AG09309 (cell line): ENCODE data around the gene SIRT7.

Experiments used
- DNase-seq: peaks from one replicate; pipeline ENCODE4 v3.0.0-alpha.2; 2010; ENCODE audit warnings: low read depth
- H3K4me3 ChIP-seq: 2 replicates; pipeline ENCODE4 v1.5.1; 2011; ENCODE audit warnings: mild to moderate bottlenecking, low read depth, low read length, moderate library complexity; ENCODE audit not compliant: control insufficient read depth
- CTCF ChIP-seq: IDR thresholded peaks from 2 replicates; pipeline ENCODE4 v1.5.1; 2011; ENCODE audit warnings: mild to moderate bottlenecking, low read depth, low read length, inconsistent platforms; ENCODE audit not compliant: insufficient read depth, control insufficient read depth; ENCODE audit errors: missing control alignments

The SIRT7 gene

GRCh38 chr17:81915331-81915730 lies 2.6 kb downstream of the SIRT7 start:
- no peak overlapping the region for H3K4me3 ChIP-seq
- no peak for TF ChIP-seq CTCF
- no peak for DNase-seq

GRCh38 chr17:81914103-81914850 lies 3.7 kb downstream of the SIRT7 start:
- H3K4me3 ChIP-seq = no peak overlapping the region
- no peak for DNase-seq
- TF ChIP-seq CTCF = no peak

- no peak for TF ChIP-seq CTCF
- no peak for DNase-seq
- H3K4me3 ChIP-seq = no peak overlapping the region
Observed at GRCh38 chr17:81913394-81914102, 4.4 kb downstream of the SIRT7 start.

GRCh38 chr17:81912441-81913309 lies 5.3 kb downstream of the SIRT7 start:
- TF ChIP-seq CTCF = no peak
- no peak for DNase-seq
- H3K4me3 ChIP-seq = no peak overlapping the region

- no peak for DNase-seq
- no peak overlapping the region for H3K4me3 ChIP-seq
Observed at GRCh38 chr17:81911969-81912368, 6.0 kb downstream of the SIRT7 start.

More at GRCh38 chr17:81911969-81912368, 6.0 kb downstream of the SIRT7 start:
- TF ChIP-seq CTCF = no peak
